NT2/D1 (cell line): ENCODE results near the gene VPS50.

Experiments
- YY1 ChIP-seq: IDR thresholded peaks from 2 replicates; pipeline ENCODE4 v1.6.1; 2011; ENCODE audit not compliant: insufficient read length, insufficient read depth
- ZNF274 ChIP-seq: IDR thresholded peaks from 2 replicates; pipeline ENCODE4 v1.6.1; 2011; ENCODE audit warnings: mild to moderate bottlenecking, low read depth, low read length

DNA sequence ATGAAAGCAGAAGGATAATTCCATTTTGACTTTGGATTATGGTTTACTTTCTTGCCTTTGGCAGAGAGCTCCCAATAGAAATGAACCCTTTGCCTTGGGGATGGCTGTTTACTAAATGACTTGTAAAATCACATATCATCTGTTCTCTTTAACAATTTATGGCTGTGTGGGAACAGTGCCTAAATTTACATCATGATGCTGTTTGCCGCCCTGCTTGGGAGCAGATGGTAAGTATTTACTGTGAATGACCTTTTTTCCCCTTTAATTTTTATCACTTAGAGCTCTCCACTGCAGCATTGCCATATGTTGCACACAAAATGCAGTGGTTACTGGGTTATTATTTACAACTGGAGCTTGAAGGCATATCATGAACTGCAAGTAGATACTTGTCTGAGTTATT lies 19.3 kb upstream of the VPS50 start:
- TF ChIP-seq YY1 (no peak), ZNF274 (no peak)
